ENCODE data around the gene EIF4A2. TPM values are rescaled to one million over a fixed set of nuclear protein-coding genes. Genes with fewer than 3 reads are reported as not detected.

The EIF4A2 gene
- total RNA-seq, 2 donors from 2014 or later = 337 to 366 TPM

DNA sequence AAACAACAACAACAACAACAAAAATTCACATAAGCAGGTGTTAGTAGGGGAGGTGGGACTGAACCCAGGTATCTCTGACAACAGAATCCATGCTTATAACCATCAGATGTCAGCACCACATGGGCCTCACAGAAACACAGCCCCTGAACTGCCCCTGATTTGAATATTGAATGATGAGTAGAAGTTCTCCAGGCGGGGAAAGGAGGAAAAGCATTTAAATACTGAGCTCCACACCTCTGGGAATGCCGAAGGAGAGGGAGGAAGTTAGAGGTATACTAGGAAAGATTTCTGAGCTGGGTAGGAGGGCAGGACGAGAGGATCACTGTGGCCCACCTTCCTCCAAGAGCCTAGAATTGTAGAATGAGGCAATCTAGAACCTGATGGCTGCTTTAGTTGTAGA is 31.9 kb upstream of the EIF4A2 start:
- DNase-seq = no peak
- Histone ChIP-seq H3K9ac (ENCODE audit: low read depth in 2 of 2, low read length in 2 of 2) (peak overlapping the region in 1 of 2 donors; percentile 26), H3K27ac (peak overlapping the region; percentile 59), H3K9me3 (no peaks in the 10 kb centered on the region), H3K4me3 (no peak overlapping the region), H3K4me1 (no peaks in the 10 kb centered on the region), H3K36me3 (no peaks in the 10 kb centered on the region), H3K27me3 (no peaks in the 10 kb centered on the region)
- TF ChIP-seq, protein P1, sequence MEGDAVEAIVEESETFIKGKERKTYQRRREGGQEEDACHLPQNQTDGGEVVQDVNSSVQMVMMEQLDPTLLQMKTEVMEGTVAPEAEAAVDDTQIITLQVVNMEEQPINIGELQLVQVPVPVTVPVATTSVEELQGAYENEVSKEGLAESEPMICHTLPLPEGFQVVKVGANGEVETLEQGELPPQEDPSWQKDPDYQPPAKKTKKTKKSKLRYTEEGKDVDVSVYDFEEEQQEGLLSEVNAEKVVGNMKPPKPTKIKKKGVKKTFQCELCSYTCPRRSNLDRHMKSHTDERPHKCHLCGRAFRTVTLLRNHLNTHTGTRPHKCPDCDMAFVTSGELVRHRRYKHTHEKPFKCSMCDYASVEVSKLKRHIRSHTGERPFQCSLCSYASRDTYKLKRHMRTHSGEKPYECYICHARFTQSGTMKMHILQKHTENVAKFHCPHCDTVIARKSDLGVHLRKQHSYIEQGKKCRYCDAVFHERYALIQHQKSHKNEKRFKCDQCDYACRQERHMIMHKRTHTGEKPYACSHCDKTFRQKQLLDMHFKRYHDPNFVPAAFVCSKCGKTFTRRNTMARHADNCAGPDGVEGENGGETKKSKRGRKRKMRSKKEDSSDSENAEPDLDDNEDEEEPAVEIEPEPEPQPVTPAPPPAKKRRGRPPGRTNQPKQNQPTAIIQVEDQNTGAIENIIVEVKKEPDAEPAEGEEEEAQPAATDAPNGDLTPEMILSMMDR (IDR thresholded peaks at IDR 0.05) = no peak
- intact Hi-C loops (cut with DNase I) = no loop called here

DNA sequence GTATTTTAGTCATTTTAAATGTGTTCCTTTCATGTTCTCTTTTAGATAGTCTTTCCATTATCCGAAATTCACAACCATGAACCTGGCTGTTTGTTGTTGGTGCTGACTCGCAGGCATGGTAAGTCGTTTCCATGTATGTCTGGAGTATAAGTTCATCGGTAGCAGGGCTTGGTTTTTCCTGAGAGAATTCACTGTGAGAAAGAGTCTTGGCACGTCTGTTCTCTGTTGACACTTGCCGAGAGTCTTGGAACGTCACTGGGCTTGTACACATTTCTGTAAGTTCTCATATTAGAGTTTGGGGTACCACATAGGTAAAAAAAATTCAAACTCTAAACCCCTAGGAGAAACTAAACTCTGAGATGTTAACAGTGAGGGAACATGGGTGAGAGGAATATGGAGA is 29.4 kb upstream of the EIF4A2 start:
- intact Hi-C loops (cut with DNase I) = no loop called here
- no peak overlapping the region for H3K4me3 ChIP-seq
- DNase-seq = no peak
- H3K9me3 ChIP-seq = no peaks in the 10 kb centered on the region
- H3K27me3 ChIP-seq = no peaks in the 10 kb centered on the region
- no peaks in the 10 kb centered on the region for H3K36me3 ChIP-seq
- H3K27ac ChIP-seq = peak overlapping the region; percentile 54
- no peak overlapping the region for H3K9ac ChIP-seq (ENCODE audit: low read depth in 2 of 2, low read length in 2 of 2)
- H3K4me1 ChIP-seq = no peaks in the 10 kb centered on the region
- TF ChIP-seq, protein P1 (IDR thresholded peaks at IDR 0.05) = no peak

DNA sequence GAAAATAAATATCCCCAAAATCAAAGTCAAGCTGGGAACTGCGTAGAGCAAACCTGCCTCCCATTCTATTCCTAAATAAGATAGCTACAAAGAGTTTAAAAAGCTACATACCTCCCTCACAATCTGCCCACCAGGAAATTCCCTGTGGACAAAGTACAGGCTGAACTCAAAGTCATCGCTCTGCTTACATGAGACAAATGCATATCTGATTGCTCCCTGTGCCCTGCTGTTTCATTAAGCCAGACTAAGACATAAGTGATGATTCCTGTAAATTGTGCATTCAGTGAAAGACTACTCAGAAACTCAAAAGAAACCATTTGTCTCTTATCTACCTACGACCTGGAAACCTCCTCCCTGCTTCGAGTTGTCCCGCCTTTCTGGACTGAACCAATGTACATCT is 28.5 kb upstream of the EIF4A2 start:
- intact Hi-C loops (cut with DNase I) = no loop called here
- DNase-seq = no peak
- Histone ChIP-seq H3K27me3 (no peaks in the 10 kb centered on the region), H3K36me3 (no peaks in the 10 kb centered on the region), H3K4me3 (no peak overlapping the region), H3K27ac (no peak overlapping the region), H3K9ac (ENCODE audit: low read depth in 2 of 2, low read length in 2 of 2) (no peak overlapping the region), H3K9me3 (no peaks in the 10 kb centered on the region), H3K4me1 (no peaks in the 10 kb centered on the region)
- TF ChIP-seq, protein P1 (IDR thresholded peaks at IDR 0.05) = no peak

DNA sequence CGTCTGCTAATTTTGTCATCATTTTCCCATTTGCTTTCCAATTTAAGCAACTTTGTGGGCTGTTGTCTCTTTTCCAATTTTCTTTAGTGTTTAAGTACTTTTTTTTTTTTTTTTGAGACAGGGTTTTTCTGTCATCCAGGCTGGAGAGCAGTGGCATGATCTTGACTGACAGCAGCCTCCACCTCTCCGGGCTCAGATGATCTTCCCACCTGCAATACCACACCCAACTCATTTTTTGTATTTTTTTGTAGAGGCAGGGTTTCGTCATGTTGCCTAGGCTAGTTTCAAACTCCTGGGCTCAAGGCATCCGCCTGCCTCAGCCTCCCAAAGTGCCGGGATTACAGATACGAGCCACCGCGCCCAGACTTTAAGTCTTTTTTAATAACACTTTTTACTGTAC is 26.2 kb upstream of the EIF4A2 start:
- H3K27ac ChIP-seq = no peak overlapping the region
- H3K9ac ChIP-seq (ENCODE audit: low read depth in 2 of 2, low read length in 2 of 2) = no peak overlapping the region
- TF ChIP-seq, protein P1 (IDR thresholded peaks at IDR 0.05) = no peak
- no peak for DNase-seq
- H3K4me3 ChIP-seq = no peak overlapping the region
- no peaks in the 10 kb centered on the region for H3K36me3 ChIP-seq
- H3K27me3 ChIP-seq = no peaks in the 10 kb centered on the region
- H3K9me3 ChIP-seq = no peaks in the 10 kb centered on the region
- intact Hi-C loops (cut with DNase I) = no loop called here
- H3K4me1 ChIP-seq = no peaks in the 10 kb centered on the region

DNA sequence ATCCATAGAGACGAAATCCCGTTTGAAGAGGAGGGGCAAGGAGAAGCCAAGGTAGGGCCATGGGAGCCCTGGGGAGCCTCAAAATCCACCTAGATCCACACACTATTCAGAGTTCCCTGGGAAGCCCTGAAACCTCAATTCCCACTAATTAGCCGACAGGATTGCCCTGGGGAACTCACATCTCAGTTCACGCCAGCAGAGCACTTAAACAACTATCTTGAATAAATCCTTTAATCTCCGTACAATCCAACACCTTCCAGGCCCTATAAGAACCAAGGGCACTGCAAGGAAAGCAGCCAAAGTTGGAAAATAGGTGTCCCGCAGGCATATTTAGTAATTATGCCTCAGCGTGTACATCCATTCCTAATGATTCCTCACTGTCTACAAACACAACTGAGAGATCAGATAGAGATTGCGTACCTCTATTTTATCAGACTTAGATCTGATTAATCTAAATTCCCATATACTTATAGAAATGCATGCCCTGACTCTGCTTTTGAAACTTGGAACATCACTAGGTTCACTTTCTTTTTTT is 25.6 kb upstream of the EIF4A2 start:
- no peak for DNase-seq
- Histone ChIP-seq H3K9me3 (no peaks in the 10 kb centered on the region), H3K27ac (no peak overlapping the region), H3K27me3 (no peaks in the 10 kb centered on the region), H3K9ac (ENCODE audit: low read depth in 2 of 2, low read length in 2 of 2) (no peak overlapping the region), H3K36me3 (no peaks in the 10 kb centered on the region), H3K4me3 (no peak overlapping the region), H3K4me1 (no peaks in the 10 kb centered on the region)
- TF ChIP-seq, protein P1 (IDR thresholded peaks at IDR 0.05) = no peak
- intact Hi-C loops (cut with DNase I) = no loop called here
